HepG2 (cell line): ENCODE data around the gene RAET1E. TPM values are rescaled to one million over a fixed set of nuclear protein-coding genes. Genes with fewer than 3 reads are reported as not detected.

ENCODE experiments used
- AFF4 ChIP-seq: sonication (generic); formaldehyde crosslinking; IDR thresholded peaks from 2 replicates; pipeline ENCODE4 v1.4.0; 2020; ENCODE audit warnings: missing genetic modification reagents
- AGO2 ChIP-seq: fragments of 200-400 bp; formaldehyde crosslinking; optimal IDR thresholded peaks from 2 replicates; pipeline ENCODE3; 2017; ENCODE audit warnings: mild to moderate bottlenecking, low read depth, low read length, moderate library complexity
- HNF4A ChIP-seq: sonication (generic); formaldehyde crosslinking; IDR thresholded peaks from 2 replicates; pipeline ENCODE4 v1.4.0; 2020; ENCODE audit warnings: missing genetic modification reagents
- HOMEZ ChIP-seq: IDR thresholded peaks from 2 replicates; pipeline ENCODE4 v1.6.1; 2016; ENCODE audit warnings: low read depth
- IKZF5 ChIP-seq: IDR thresholded peaks from 2 replicates; pipeline ENCODE4 v1.6.1; 2018; ENCODE audit warnings: missing genetic modification reagents, mild to moderate bottlenecking, missing compliant biosample characterization
- KDM6A ChIP-seq: IDR thresholded peaks from 2 replicates; pipeline ENCODE4 v1.6.1; 2016; ENCODE audit warnings: low read depth
- MYNN ChIP-seq: sonication (generic); formaldehyde crosslinking; IDR thresholded peaks from 2 replicates; pipeline ENCODE4 v1.4.0; 2020; ENCODE audit warnings: mild to moderate bottlenecking, low read depth, missing genetic modification reagents
- NAIF1 ChIP-seq: sonication (generic); formaldehyde crosslinking; IDR thresholded peaks from 2 replicates; pipeline ENCODE4 v1.5.0; 2020; ENCODE audit warnings: mild to moderate bottlenecking, missing genetic modification reagents, borderline replicate concordance
- NFYB ChIP-seq: sonication (generic); formaldehyde crosslinking; IDR thresholded peaks from 2 replicates; pipeline ENCODE4 v1.4.0; 2020; ENCODE audit warnings: missing genetic modification reagents
- NFYC ChIP-seq: IDR thresholded peaks from 2 replicates; pipeline ENCODE4 v1.6.1; 2016; ENCODE audit warnings: missing genetic modification reagents, missing compliant biosample characterization
- PRMT3 ChIP-seq: sonication (generic); formaldehyde crosslinking; IDR thresholded peaks from 2 replicates; pipeline ENCODE4 v1.8.1; 2022; ENCODE audit warnings: low read depth, mild to moderate bottlenecking, moderate library complexity, missing genetic modification reagents, borderline replicate concordance
- RFX3 ChIP-seq: IDR thresholded peaks from 2 replicates; pipeline ENCODE4 v1.6.1; 2016; ENCODE audit warnings: missing biosample characterization, missing genetic modification reagents
- UBTF ChIP-seq: sonication (generic); formaldehyde crosslinking; IDR thresholded peaks from 2 replicates; pipeline ENCODE4 v1.4.0; 2020; ENCODE audit warnings: mild to moderate bottlenecking, missing genetic modification reagents
- ZBTB7B ChIP-seq: sonication (generic); formaldehyde crosslinking; IDR thresholded peaks from 2 replicates; pipeline ENCODE4 v1.4.0; 2020; ENCODE audit warnings: missing genetic modification reagents
- ZMYM2 ChIP-seq: sonication (generic); formaldehyde crosslinking; IDR thresholded peaks from 2 replicates; pipeline ENCODE4 v1.8.0; 2022; ENCODE audit warnings: mild to moderate bottlenecking, missing genetic modification reagents
- ZNF17 ChIP-seq: sonication (generic); formaldehyde crosslinking; IDR thresholded peaks from 2 replicates; pipeline ENCODE4 v1.5.0; 2020; ENCODE audit warnings: mild to moderate bottlenecking, missing genetic modification reagents
- ZNF205 ChIP-seq: IDR thresholded peaks from 2 replicates; pipeline ENCODE4 v1.6.1; 2018; ENCODE audit warnings: missing biosample characterization, missing genetic modification reagents
- ZNF446 ChIP-seq: sonication (generic); formaldehyde crosslinking; IDR thresholded peaks from 2 replicates; pipeline ENCODE4 v1.5.0; 2020; ENCODE audit warnings: mild to moderate bottlenecking, missing genetic modification reagents
- ZNF556 ChIP-seq: sonication (generic); formaldehyde crosslinking; IDR thresholded peaks from 2 replicates; pipeline ENCODE4 v1.4.0; 2020; ENCODE audit warnings: mild to moderate bottlenecking, missing genetic modification reagents, borderline replicate concordance
- ZNF619 ChIP-seq: sonication (generic); formaldehyde crosslinking; IDR thresholded peaks from 2 replicates; pipeline ENCODE4 v1.4.0; 2020; ENCODE audit warnings: mild to moderate bottlenecking, missing genetic modification reagents
- ZNF674 ChIP-seq: sonication (generic); formaldehyde crosslinking; IDR thresholded peaks from 2 replicates; pipeline ENCODE4 v1.5.0; 2020; ENCODE audit warnings: low read depth, mild to moderate bottlenecking, missing genetic modification reagents
- ZNF816 ChIP-seq: sonication (generic); formaldehyde crosslinking; IDR thresholded peaks from 2 replicates; pipeline ENCODE4 v1.8.0; 2022; ENCODE audit warnings: missing genetic modification reagents, mild to moderate bottlenecking, borderline replicate concordance
- polyA plus RNA-seq, 8 experiments: library from polyadenylated mRNA; depleted of rRNA in 3 of 8; stranded (reverse) in 7 of 8; unstranded in 1 of 8; fragments of >200 nt; fragmentation: Illumina TruSeq in 4 of 8; extraction: Trizol in 4 of 8; gene quantifications; 2 replicates each; pipeline versions ENCODE4 v1.2.1 to v1.2.3, GENCODE V29; 2011 to 2016; ENCODE audit warnings: low read depth in 4 of 8, missing spikeins in 1 of 8, mixed read lengths in 1 of 8; ENCODE audit not compliant: insufficient read depth in 1 of 8
- total RNA-seq, 5 experiments: library from RNA; depleted of rRNA; stranded (reverse); fragments of >200 nt; fragmentation: Illumina TruSeq; extraction: Trizol; gene quantifications; 2 replicates each; pipeline ENCODE4 v1.2.3, GENCODE V29; 2016; ENCODE audit warnings: low read depth in 1 of 5

Gene RAET1E
- total and polyA plus RNA-seq, 2 of the 13 experiments (the other 11 are each of a cell fraction or from before 2014, with no cell fraction given), result not detected

GRCh38 chr6:149922642-149923326 lies 24.9 kb upstream of the RAET1E start, which contains the start of gene RAET1G (continued):
- TF ChIP-seq HOMEZ (CRISPR knock-in tag) (no peak), KDM6A (CRISPR knock-in tag) (no peak), ZNF446 (no peak), ZNF619 (CRISPR knock-in tag) (peak; percentile 29; the same call in 1 of the 2 replicates), NFYC (peak; percentile 69), AFF4 (CRISPR knock-in tag) (no peak), RFX3 (no peak), MYNN (CRISPR knock-in tag) (no peak), PRMT3 (CRISPR knock-in tag) (no peak), NFYB (CRISPR knock-in tag) (peak; percentile 67; the same call in 1 of the 2 replicates), IKZF5 (0 out of 2 replicates have a peak, but pooled peaks have one; percentile 56), ZMYM2 (CRISPR knock-in tag) (no peak), AGO2 (no peak), HNF4A (CRISPR knock-in tag) (no peak), ZBTB7B (CRISPR knock-in tag) (peak; percentile 58; the same call in 1 of the 2 replicates), ZNF674 (CRISPR knock-in tag) (no peak), UBTF (peak; percentile 47; the same call in 1 of the 2 replicates), ZNF556 (CRISPR knock-in tag) (no peak; the same call in 1 of the 2 replicates), NAIF1 (CRISPR knock-in tag) (no peak), ZNF205 (CRISPR knock-in tag) (0 out of 2 replicates have a peak, but pooled peaks have one; percentile 34), ZNF17 (CRISPR knock-in tag) (no peak), ZNF816 (CRISPR knock-in tag) (no peak)
